Measurements from ENCODE around the gene DNLZ. TPM values are rescaled to one million over a fixed set of nuclear protein-coding genes. Genes with fewer than 3 reads are reported as not detected.

Gene DNLZ
- polyA plus RNA-seq, 1 of the 3 experiments (the other 2 are of a cell fraction): 40.6 TPM

DNA sequence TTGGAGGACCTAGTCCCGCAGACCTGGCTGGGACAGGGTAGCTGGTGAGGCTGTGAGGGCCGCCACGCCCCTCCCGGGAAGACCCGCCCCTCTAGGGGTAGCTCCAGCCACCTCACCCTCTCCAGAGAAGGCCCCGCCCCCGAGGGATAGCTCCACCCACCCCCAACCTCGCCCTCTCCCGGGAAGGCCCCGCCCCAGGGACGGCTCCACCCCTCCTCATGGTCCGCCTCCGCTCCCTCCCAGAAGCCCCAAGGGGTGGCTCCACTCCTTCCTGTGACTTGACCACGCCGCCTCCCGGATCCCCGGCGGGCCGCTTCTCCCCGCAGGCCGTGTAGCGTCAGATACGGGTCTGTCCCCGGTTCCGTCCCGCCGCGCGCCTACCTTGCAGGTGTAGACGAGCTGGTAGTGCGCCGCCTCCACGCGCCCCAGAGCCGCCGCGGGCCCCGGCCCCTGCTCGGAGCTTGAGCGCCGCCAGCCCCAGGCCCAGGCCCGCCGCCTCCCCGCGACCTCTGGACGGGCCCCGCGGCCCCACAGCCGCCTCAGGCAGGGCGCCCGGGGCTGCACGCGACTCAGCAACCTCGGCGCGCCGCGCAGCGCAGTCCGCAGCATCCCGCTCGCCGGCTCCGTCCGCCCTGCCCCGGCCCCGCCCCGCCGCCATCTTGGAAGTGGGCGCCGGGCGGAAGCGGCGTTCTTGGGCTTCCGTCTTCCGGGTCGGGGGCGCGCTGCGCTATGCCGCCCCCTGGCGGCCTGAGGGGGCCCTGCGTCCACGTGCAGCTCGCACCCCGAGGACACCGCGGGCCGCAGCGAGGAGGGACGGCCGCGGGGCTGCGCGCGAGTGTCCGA is at the start of gene DNLZ (continued):
- TF ChIP-seq YY1 (IDR thresholded peaks at IDR 0.05; ENCODE audit: low read depth) (peak; percentile 94), RAD21 (IDR thresholded peaks at IDR 0.05; ENCODE audit: low read length) (peak; percentile 40), PBX3 (IDR thresholded peaks at IDR 0.05) (0 out of 2 replicates have a peak, but pooled peaks have one; percentile 31), CHD2 (IDR thresholded peaks at IDR 0.05; ENCODE audit: low read length, partially characterized antibody) (peak; percentile 75), FOXJ3 (CRISPR knock-in tag; IDR thresholded peaks at IDR 0.05) (no peak), MXI1 (IDR thresholded peaks at IDR 0.05; ENCODE audit: low read depth, low read length) (peak; percentile 76), GATA2 (CRISPR knock-in tag; IDR thresholded peaks at IDR 0.05) (no peak), ELF1 (IDR thresholded peaks at IDR 0.05) (peak; percentile 98), TAF1 (IDR thresholded peaks at IDR 0.05; ENCODE audit: borderline replicate concordance, low read depth, low read length) (peak; percentile 75), RCOR1 (IDR thresholded peaks at IDR 0.05; ENCODE audit: low read length) (no peak; the same call in 1 of the 2 replicates), EZH2phosphoT487 (IDR thresholded peaks at IDR 0.05; ENCODE audit: borderline replicate concordance, low read depth) (no peak)
- TF ChIP-seq, protein P1, sequence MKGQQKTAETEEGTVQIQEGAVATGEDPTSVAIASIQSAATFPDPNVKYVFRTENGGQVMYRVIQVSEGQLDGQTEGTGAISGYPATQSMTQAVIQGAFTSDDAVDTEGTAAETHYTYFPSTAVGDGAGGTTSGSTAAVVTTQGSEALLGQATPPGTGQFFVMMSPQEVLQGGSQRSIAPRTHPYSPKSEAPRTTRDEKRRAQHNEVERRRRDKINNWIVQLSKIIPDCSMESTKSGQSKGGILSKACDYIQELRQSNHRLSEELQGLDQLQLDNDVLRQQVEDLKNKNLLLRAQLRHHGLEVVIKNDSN (IDR thresholded peaks at IDR 0.05; ENCODE audit: borderline replicate concordance, low read depth): 0 out of 2 replicates have a peak, but pooled peaks have one; percentile 30

- H3F3A ChIP-seq (replicated peaks; ENCODE audit: insufficient read depth): no peaks in the 10 kb centered on the region
- no peak overlapping the region for H2AFZ ChIP-seq (ENCODE audit: low read depth)
- no peak for TF ChIP-seq RFX5 (IDR thresholded peaks at IDR 0.05; ENCODE audit: low read length)
- ChIA-PET CTCF (interaction anchor here (1.0 to 1.5 kb wide), 2 partner anchors 26 to 100 kb away, joined by 4 to 6 read pairs; no protein-coding TSS in a partner anchor), POLR2A (no interaction called here)
- peaks cover 7% of the 10 kb centered on the region for H4K20me1 ChIP-seq (ENCODE audit: insufficient read depth)
- no peak overlapping the region for H3K4me2 ChIP-seq
- no peak overlapping the region for H3K27ac ChIP-seq (ENCODE audit: low read depth in 2 of 2, low read length in 1 of 2)
- H3K4me1 ChIP-seq (ENCODE audit: control insufficient read depth in 1 of 2, insufficient read depth in 2 of 2, low read depth in 1 of 2, low read length in 1 of 2): peaks cover 16 to 24% of the 10 kb centered on the region in 2 experiments
- no peaks in the 10 kb centered on the region for H3K27me3 ChIP-seq (ENCODE audit: insufficient read depth)
- peaks cover 71% of the 10 kb centered on the region for H3K79me2 ChIP-seq (ENCODE audit: insufficient read depth)
- H3K9me2 ChIP-seq: no peaks in the 10 kb centered on the region
- peaks cover 33 to 53% of the 10 kb centered on the region in 2 experiments for H3K36me3 ChIP-seq (replicated peaks in 1 of 2; ENCODE audit: control insufficient read depth in 1 of 2, insufficient read depth in 2 of 2, low read length in 1 of 2)
- 91% methylated on average over 7 of the region's 9 CpGs for WGBS (ENCODE audit: low lambda C conversion rate)
- no peaks in the 10 kb centered on the region for H3K9me3 ChIP-seq
- no peak overlapping the region for H3K9ac ChIP-seq
- H3K4me3 ChIP-seq (ENCODE audit: low read depth in 2 of 2, low read length in 1 of 2): no peak overlapping the region
- no peak for DNase-seq
Measured at GRCh38 chr9:136412962-136413361, 49.4 kb upstream of the DNLZ start.

All from SK-N-SH (cell line).